ENCODE results near the gene ARHGEF38.
"Not testable (repeated sequence)": the region's sequence is repeated elsewhere in the genome, so short reads cannot be mapped to it uniquely, and the experiment has no call there.

Gene ARHGEF38

DNA sequence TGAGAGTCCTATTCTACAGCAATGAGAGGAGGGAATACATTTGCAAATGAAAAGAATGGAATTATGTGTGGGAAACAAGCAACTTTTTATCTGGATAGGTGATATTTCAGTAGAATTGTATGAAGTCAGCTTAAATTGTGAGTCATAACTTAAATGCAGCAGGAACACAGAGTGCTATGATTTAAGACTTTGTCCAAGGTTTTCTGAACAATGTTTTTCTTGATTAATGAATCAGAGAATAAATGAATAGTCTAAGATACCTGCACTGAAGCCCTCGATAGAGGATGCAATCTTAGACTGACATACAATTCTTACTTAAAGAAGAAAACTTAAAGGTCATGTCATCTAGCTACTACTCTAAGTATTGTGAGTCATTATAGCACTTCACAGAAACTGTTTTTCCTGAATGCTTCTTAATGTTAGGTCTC lies 8.0 kb downstream of the ARHGEF38 start:
- DNase-seq, result no peak

GRCh38 chr4:105563352-105563751 lies 10.9 kb downstream of the ARHGEF38 start:
- DNase-seq, result no peak

- no peak for DNase-seq
Measured at GRCh38 chr4:105568584-105568983, 16.2 kb downstream of the ARHGEF38 start.

GRCh38 chr4:105569057-105569865 lies 16.8 kb downstream of the ARHGEF38 start:
- DNase-seq, result no peak

DNA sequence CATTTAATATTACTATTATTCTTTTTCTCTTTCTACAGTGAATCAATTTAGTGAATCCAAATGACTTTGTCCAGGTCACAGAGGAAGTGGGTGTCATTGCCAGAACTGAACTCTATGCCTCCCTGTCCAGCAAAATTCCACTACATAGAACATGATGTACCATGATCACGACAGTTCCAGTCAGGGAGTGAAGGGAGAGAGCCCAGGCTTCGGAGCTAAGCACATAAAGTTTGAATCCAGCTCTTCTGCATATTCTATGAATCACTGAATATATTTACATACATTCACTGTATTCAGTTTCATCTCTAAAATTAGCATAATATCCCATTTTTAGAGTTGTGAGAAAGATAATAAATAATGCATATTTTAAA lies 17.4 kb downstream of the ARHGEF38 start:
- no peak for DNase-seq

GRCh38 chr4:105572296-105572695 lies 19.9 kb downstream of the ARHGEF38 start:
- no peak for DNase-seq

GRCh38 chr4:105586638-105587328 lies 34.4 kb downstream of the ARHGEF38 start:
- DNase-seq, result no peak

- DNase-seq, result no peak
Measured at GRCh38 chr4:105587841-105588240, 35.4 kb downstream of the ARHGEF38 start.

- DNase-seq, result no peak
Measured at GRCh38 chr4:105588252-105588651, 35.8 kb downstream of the ARHGEF38 start.

- DNase-seq, result no peak
Measured at GRCh38 chr4:105591573-105591972, 39.2 kb downstream of the ARHGEF38 start.

DNA sequence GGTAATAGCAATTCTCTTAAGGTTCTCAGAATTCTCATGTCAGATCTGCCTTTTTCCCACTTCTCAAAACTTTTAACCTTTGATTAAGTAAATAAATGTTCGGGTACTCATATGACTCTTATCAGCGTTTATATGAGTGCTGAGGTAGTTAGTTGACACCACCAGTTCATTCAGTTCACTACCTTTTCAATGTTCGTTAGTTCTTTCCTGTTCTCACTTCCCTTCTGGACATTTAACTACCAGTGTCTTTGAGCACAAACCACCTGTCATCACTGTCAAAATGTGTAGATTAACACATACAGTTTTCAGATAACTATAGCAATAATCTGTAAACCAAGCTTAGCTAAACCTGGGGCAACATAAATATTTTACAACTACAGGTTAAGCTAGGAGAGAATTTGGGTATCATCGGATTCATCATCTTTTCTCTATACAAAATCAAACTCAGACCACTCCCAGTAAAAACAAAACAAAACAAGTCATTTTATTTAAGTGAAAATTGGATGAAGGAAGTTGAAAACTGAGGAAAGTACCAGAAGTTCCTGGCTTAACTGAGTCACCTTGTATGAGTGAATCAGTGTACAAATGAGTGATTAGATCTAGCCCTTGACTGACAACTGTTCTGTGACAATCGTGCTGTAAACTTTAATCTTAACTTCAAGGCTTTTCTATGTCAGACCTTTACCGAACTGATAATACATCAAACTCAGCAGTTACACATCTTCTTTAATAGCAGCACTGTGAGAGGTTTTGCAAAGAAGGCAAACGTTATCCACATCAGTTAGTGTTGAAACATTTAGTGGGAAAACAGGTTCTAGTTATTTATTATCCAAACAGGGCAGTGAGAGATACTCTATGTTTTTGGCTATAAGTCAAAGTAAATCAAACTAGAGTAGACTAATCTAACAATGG lies 41.9 kb downstream of the ARHGEF38 start:
- DNase-seq, result no peak

DNA sequence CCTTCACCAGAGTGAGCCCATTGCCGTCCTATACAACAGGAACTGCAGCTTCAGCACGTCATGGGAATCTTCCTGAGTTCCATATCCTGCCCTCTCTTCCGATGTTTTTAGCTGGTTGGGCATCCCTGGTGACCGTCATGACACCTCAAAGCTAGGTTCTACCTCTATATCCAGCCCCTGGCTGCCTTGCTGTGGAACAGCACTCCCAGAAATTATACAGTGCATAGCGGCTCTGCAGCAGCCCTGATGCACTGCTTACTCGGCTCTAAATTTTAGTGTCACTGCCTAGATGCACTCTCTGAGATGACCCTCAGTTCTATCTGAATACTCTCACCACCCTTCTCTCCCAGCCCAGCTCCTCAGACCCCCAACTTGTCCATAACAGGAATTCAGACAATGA lies 44.3 kb downstream of the ARHGEF38 start:
- DNase-seq, result no peak

DNA sequence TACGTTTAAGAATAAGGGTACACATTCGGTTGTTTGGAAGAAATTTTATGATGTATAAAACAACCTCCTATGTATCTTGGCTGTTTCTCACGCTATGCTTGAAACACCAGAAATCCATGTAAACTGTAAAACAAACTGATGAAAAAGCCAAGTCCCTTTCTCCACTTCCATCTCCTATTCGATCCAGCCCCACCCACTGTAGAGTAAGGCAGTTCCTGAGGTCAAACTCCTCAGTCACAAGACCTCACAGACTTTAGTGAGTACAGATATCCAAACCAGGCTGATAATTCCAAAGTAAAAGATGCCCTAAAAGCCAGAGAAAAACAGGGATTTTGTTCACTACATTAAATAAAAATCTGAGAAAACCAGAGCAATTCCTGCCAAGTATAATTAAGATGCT lies 45.6 kb downstream of the ARHGEF38 start:
- no peak for DNase-seq

DNA sequence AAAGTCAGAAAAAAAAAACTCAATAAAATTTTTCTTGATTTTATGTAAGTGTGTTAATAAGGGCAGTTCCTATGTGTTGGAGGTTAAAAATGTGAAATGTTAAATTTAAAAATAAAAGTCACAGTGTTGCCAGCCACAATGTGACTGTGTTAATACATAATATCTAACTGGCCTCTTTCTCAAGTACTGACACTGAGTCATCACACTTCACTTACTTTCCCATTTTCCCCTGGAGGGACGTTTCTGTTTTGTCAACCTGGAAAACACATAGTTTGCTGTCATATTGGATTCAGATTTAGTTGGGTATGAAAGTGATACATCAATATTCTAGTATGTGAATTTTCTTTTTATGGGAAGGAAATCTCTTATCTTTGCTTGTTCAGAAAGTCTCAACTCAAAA lies 46.4 kb downstream of the ARHGEF38 start:
- DNase-seq, result no peak

- no peak for DNase-seq
Measured at GRCh38 chr4:105599482-105599881, 47.1 kb downstream of the ARHGEF38 start.

GRCh38 chr4:105599932-105600655 lies 47.7 kb downstream of the ARHGEF38 start:
- DNase-seq, result no peak

- DNase-seq, result no peak
Measured at GRCh38 chr4:105600951-105601350, 48.5 kb downstream of the ARHGEF38 start.

DNA sequence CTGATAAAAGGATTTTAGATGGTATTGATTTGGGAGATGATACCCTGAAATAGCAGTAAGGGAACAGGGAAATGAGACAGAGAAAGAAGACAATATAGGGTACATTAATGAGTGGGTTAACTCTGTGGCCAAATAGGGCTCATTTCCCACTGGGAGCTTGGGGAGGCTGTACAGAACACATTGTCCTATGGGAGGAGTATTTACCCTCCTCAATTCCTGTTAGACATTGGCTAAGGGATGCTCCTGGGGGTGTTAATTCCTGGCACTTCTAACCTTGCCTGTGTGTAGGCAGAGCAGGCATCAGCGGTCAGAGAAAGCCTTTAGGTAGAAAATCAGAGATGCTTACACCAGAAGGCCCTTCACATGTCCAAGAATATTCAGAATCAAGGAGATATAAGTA lies 49.0 kb downstream of the ARHGEF38 start:
- DNase-seq, result no peak

DNA sequence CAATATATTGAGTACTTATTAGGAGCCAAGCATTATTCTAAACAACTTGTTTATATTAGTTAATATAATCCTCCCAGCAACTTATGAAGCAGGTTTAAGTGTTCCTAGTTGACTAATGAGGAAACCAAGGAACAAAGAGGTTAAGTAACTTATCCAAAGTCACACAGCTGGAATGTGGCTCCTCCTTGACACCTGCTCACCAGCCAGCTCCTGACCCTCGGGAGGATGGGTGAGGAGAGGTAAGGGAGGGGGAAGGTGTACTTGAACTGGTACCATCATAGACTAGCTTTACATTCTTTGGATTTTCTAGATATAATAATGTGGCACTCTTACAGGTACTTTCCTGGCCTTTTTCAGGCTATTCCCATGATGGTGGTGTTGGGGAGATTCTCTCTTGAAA lies 50.7 kb downstream of the ARHGEF38 start:
- DNase-seq, result no peak

GRCh38 chr4:105605493-105605892 lies 53.1 kb downstream of the ARHGEF38 start:
- no peak for DNase-seq

DNA sequence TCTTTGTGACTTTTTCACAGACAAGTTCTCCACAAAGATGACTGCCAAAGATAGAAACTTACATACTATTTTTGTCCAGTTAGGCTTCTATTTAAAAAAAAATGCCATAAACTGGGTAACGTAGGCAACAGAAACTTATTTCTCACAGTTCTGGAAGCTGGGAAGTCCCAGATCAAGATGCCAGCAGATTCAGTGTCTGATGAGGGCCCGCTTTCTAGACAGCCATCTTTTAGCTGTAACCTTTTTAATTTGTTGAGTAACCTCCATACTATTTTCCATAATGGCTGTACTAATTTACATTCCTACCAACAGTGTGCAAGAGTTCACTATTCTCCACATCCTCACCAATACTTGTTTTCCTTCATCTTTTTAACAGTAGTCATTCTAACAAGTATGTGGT lies 55.5 kb downstream of the ARHGEF38 start:
- DNase-seq, result no peak

DNA sequence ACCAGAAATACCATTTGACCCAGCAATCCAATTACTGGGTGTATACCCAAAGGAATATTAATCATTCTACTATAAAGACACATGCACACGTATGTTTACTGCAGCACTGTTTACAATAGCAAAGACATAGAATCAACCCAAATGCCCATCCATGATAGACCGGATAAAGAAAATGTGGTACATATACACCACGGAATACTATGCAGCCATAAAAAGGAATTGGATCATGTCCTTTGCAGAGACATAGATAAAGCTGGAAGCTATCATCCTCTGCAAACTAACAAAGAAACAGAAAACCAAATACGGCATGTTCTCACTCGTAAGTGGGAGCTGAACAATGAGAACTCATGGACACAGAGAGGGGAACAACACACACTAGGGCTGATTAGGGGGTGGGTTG lies 57.4 kb downstream of the ARHGEF38 start:
- not testable (repeated sequence) for DNase-seq

GRCh38 chr4:105613306-105613705 lies 60.9 kb downstream of the ARHGEF38 start:
- DNase-seq, result no peak
